HEK293 (cell line): Measurements from ENCODE around the gene CCDC38.

ENCODE experiments used
- ZBTB1 ChIP-seq: fragments of 450-650 bp; formaldehyde crosslinking; IDR thresholded peaks from 2 replicates; pipeline ENCODE4 v1.5.1; 2016; ENCODE audit warnings: missing biosample characterization, missing genetic modification characterization
- ZBTB8A ChIP-seq: fragments of 450-650 bp; formaldehyde crosslinking; IDR thresholded peaks from 2 replicates; pipeline ENCODE4 v1.5.1; 2016; ENCODE audit warnings: missing biosample characterization, missing genetic modification characterization
- ZNF76 ChIP-seq: fragments of 450-650 bp; formaldehyde crosslinking; IDR thresholded peaks from 2 replicates; pipeline ENCODE4; 2016; ENCODE audit warnings: low read depth, missing biosample characterization, missing genetic modification characterization, borderline replicate concordance
- ZNF785 ChIP-seq: fragments of 450-650 bp; formaldehyde crosslinking; IDR thresholded peaks from 2 replicates; pipeline ENCODE4 v1.5.1; 2016; ENCODE audit warnings: missing biosample characterization, missing genetic modification characterization
- TF ChIP-seq, protein P1 (sequence below): fragments of 450-650 bp; formaldehyde crosslinking; IDR thresholded peaks from 2 replicates; pipeline ENCODE4 v1.5.1; 2016; ENCODE audit warnings: missing biosample characterization, missing genetic modification characterization
- TF ChIP-seq, protein P2 (sequence below): fragments of 450-650 bp; formaldehyde crosslinking; IDR thresholded peaks from 2 replicates; pipeline ENCODE4 v1.5.1; 2017; ENCODE audit warnings: missing biosample characterization, missing genetic modification characterization

DNA sequence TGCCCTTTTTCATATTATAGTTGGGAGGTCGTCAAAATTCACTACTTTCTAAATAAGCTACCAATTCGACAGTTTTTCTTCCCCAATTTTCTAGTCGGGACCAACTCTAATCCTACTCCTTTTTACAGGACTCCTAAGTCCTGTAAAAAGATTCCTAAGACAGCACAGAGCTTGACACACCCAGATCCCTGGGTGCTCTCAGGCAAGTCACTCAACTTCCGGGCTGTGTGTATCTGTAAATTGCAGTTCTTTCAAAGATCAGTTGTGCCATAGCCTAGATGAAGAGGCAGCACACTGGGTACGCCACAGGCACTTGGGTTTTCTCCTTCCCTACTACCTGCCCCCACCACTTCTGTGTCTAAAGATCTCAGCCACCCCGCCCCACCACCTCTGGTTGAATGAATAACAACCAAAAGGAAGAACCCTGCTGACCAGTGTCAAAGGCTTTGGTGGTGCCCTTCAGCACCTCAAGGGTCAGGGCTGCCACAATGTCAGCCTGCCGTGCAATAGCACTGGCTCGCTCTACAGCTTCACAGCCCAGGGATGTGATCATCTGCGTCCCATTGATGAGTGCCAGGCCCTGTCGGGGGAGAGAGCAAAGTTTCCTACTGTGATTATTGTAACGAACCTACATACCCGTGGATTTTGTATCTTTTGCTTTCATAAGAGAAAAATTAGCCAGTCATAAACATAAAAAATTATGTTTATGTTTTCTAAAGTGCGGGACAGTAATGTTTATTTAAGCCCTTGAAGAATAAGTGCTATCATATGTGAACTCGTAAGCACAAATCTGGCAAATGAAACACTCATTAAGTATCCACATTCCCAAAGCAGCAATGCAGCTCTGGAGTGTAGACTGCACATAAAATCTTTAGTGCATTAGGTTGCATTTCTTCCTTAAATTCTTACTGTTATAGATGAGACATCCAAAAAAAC lies 44.5 kb upstream of the CCDC38 start:
- TF ChIP-seq, protein P1, sequence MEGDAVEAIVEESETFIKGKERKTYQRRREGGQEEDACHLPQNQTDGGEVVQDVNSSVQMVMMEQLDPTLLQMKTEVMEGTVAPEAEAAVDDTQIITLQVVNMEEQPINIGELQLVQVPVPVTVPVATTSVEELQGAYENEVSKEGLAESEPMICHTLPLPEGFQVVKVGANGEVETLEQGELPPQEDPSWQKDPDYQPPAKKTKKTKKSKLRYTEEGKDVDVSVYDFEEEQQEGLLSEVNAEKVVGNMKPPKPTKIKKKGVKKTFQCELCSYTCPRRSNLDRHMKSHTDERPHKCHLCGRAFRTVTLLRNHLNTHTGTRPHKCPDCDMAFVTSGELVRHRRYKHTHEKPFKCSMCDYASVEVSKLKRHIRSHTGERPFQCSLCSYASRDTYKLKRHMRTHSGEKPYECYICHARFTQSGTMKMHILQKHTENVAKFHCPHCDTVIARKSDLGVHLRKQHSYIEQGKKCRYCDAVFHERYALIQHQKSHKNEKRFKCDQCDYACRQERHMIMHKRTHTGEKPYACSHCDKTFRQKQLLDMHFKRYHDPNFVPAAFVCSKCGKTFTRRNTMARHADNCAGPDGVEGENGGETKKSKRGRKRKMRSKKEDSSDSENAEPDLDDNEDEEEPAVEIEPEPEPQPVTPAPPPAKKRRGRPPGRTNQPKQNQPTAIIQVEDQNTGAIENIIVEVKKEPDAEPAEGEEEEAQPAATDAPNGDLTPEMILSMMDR (tag by site-specific recombination), result no peak
- no peak for TF ChIP-seq ZNF76 (tag by site-specific recombination)
- TF ChIP-seq ZBTB8A, result no peak
- TF ChIP-seq, protein P2, sequence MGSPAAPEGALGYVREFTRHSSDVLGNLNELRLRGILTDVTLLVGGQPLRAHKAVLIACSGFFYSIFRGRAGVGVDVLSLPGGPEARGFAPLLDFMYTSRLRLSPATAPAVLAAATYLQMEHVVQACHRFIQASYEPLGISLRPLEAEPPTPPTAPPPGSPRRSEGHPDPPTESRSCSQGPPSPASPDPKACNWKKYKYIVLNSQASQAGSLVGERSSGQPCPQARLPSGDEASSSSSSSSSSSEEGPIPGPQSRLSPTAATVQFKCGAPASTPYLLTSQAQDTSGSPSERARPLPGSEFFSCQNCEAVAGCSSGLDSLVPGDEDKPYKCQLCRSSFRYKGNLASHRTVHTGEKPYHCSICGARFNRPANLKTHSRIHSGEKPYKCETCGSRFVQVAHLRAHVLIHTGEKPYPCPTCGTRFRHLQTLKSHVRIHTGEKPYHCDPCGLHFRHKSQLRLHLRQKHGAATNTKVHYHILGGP, result no peak
- TF ChIP-seq ZBTB1 (tag by site-specific recombination), result no peak
- no peak for TF ChIP-seq ZNF785 (tag by site-specific recombination)
